MV-4-11 (cell line): Measurements from ENCODE around the gene PFDN2.
A peak's percentile ranks its signal among the peaks of the same experiment; 100 is the strongest.
"Not testable (repeated sequence)": the region's sequence is repeated elsewhere in the genome, so short reads cannot be mapped to it uniquely, and the experiment has no call there.

Source experiments
- DNase-seq: peaks from one replicate; lab custom pipeline; 2025; lab: John Stamatoyannopoulos, UW

PFDN2 gene

DNA sequence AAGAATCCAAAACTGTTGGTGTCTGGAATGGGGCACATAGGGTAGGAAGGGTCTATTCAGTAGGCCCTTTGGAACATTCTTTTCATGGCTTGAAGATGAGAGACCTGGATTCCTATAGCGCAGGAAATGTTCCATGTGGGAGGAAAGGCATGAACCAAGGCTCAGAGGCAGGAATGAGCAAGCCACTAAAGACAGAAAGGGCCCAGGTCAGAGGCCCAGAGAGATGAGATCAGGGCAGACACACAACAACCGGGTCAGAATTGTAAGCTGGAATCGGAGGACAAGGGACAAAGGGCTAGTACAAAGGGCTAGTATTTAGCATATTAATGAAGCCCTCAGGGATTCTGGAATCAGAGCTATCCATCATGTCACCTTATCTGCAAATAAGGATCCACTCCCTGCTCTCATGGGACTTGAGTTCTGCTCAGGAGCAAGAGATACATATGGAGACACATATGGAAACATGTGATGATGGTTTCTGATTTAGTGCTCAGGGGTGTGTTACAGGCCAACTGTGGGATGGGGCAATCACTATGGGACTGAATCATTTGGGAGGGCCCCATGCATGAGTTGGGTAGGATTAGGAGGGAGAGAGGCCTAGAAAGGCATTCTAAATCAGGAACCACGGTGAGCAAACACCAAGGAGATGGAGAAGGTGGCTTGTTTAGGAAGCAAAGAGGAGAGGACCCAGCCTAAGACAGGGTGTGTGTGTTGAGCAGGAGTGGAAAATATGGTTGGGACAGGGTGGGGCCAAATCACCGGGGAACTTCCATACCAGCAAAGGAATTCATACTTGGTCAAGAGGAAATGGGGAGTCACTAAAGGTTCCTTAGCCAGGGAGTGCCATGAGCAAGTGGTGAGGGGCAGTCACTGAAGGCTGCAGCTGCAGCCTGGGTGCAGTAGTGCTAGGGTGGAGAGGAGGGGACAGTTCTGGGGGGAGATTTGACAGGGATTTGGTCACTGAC, 37.1 kb downstream of the PFDN2 start:
- peak; percentile 56 for DNase-seq

DNA sequence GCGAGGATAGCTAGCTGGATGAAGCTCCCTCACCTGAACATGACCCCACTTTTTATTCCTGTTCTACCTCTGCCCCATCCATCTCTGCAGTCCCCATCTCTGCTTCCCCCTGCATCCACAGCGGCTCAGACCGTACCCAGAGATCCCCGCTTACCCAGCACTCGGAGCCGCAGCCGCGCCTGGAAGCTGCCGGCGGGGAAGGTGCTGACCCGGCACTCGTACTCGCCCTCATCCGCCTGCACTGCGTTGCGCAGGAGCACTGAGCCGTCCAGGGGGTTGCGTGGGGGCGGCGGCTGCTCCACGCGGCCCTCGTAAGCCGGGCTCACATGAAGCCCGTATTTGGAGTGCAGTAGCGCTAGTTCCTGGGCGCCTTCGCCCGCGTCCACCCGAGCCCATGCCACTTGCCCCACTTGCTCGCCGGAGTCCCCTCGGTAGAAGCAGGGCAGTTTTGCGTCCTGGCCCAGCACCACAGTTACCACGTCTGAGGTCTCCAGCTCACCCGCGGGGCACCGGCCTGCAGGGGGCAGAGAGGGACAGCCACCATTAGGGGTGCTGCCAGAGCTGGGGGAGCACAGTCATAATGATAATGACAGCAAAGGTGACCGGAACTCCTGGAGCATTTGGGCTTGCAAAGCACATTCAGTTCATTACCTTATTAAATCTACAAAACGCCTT, 38.3 kb downstream of the PFDN2 start:
- no peak for DNase-seq

DNA sequence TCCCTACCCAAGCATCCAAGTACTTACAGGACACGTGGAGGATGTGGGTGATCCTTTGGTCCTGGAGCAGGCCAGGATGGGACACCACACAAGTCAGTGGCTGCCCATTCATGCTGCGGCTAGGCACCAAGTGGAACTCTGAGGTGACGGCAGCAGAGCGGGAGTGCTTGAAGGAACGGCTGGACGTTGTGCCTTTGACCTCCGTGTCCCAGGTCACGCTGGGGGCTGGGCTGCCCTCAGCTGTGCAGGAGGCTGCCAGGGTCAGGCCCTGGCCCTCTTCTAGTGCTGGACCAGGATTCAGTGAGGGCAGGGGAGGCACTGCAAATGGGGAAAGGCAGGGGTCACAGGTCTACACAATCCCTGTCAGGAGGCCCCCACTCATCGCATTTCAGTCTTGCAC, 40.4 kb downstream of the PFDN2 start:
- no peak for DNase-seq

DNA sequence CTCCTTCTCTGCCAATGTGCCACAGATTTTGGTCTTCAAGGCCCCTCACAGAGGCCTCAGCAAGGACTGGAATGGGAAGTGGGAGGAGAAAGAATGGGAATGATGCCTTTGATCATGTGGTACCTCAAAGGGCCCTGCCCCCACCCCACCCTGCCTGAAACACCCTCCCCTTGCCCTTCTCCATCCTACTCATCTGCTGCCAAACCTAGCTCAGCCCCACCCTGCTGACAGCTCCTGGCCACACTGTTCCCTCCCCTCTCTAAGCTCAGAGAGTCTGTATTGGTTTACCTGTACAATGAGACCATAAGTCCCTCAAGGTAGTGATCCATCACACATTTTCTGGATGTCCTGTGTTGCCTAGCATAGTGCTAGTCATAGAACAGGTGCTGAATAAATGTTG, 41.4 kb downstream of the PFDN2 start:
- no peak for DNase-seq

DNA sequence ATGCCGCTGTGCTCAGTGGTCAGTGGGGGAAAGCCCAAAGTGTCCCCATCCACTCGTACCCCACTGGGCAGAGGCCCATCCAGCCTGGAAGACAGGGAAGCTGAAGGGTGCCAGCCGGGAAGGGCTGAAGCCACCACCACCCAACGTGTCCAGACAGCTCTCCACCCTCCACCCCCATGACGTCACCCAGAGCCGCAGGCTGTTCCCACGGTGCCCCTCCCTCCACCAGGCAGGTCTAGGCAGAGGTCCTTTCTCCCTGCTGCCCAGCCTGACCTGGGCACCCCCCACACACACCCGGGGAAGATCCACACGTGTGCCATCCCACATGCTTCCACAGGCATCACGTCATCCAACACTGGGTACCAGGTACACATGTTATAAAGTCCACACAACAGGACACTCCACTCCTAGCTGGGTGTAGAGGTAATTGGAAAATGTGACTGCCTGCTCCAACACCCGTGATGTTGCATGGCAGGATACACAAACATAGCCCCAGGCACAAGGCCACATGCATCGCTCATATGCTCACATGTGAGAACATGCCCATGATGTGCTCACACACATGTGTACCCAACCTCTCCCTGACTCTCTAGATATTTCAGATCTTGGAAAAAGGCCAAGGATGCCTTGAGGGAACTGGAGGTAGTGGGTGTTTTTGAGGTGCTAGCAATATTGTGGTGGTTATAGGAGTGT, 43.0 kb downstream of the PFDN2 start:
- DNase-seq, result no peak

DNA sequence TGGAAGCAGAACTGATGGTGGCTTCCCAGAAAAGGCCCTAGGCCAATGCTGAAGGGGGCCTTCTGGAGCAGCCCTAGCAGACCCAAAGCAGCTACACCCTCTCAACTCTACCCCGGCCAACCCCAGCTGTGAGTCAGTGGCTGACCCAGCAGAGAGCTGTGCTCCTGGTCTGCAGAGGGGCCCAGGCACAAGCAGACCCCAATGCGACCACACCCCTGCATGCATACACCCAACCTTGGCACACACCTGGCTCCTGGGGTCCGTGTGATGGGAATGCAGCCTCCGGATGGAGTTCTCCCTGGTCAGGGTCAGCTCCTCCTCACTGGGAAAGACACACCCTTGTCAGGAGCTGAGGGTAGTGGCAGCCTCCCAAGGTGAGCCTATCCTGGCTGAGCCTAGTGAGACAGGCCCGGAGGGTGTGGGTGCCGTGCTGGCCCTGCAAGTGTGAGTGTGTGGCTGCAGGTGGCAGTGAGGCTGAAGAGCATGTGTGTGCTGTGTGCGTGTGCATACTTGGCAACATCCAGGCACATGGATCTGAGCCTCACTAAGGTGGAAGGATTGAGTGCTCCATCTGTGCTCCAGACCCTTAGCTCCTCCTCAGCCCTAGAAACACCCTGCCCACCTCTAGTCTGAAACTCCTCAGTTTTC, 44.2 kb downstream of the PFDN2 start:
- DNase-seq, result no peak

DNA sequence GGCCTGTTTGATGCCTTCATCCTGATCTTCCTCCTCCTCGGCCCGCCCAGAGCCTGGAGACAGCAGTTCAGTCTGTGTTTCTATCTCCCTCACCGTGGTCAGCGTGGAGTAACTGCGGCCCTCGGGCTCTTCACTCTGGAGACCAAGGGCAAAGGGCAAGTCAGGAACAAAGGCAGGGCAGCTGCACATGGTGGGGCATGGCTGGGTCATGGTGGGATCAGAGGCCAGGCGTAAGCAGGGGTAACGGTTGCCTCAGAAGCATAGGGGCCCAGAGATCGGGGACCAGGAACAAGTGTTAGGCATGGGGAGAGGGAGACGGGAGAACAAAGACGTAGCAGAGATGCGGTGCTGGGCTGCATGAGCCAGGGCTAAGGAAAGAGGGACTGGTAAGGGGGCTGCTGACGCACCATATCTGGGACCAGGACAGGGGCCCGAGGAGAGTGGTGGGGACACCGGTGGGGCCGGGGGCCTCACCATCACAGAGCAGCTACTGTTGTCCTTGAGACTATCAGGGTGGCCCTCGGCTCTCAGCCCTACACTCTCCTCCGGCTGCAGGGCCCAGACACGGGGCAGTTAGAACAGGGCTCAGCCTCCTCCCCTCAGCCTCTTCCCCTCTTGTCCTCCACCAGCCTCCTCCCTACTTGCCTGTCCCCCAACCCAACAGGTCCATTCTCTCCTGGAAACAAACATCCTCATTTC, 44.9 kb downstream of the PFDN2 start:
- no peak for DNase-seq

DNA sequence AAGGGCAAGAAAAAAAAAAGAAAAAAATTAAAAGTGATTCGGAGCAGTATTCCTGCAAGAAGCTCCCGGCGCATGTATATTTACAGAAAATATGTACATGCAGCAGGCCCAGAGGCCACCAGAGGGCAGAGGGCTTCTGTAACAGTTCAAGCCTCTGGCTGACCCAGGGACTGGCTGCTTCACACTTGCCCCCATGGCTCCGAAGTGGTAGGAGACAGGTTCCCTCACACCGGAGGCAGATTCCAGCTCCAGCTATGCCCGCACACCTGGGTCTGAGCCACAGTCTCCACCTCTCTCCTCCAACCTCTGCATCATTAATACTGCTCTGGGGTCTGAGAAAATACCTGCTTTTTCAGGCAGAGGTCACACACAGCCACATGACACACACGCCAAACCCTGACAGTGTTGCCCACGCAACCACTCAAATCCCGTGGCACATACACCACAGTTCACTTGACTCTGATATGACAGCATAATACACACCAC, 45.9 kb downstream of the PFDN2 start:
- peak; percentile 69 for DNase-seq

DNA sequence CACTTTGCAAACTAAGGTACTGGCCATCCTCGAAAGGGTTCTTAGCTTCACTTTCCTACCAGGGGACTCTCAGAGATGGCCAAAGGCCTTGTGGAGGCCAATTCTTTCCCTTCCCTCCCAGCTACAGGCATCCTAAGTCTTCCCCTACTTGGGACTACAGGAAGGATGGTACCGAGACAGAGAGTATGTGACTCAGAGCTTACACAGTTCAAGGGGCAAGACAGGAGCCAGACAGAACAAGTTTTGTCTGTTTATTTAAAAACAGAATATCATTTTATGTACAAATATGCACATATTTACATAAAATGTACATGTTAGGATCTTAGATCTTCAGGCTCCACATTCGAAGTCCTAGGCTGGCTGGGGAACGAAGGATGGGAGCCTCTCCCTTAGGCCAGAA, 47.1 kb downstream of the PFDN2 start:
- DNase-seq, result no peak

DNA sequence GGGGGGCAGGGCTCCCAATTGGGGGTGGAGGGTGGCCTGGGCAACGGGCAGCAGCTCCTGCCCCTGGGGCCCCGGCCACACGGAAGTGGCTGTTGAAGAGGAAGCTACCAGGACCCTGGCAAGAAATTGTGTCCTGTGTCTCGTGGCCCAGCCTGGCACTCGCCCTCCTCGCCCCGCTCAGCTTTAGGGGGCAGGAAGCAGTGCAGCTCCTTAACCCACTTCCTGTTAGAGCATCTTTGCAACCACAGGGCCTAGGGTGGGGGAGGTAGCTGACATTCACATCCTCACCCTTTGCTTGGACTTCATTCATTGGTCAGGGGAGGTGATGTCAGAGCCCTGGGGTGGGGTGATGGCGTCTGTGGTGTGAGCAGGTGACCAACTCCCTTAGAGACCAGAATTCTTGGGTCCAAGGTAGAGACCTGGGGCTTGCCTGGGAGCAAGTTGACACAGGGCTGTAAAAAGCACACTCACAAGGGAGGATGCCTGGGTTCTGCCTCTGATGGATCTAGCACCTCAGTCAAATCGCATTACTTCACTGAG, 48.0 kb downstream of the PFDN2 start, which contains the start of gene ARHGAP30:
TSS of gene ARHGAP30 (minus strand) at position 161 of the 540 bp plus-strand sequence. CDS start 267 bp downstream, outside the sequence.
- peak; percentile 95 for DNase-seq

DNA sequence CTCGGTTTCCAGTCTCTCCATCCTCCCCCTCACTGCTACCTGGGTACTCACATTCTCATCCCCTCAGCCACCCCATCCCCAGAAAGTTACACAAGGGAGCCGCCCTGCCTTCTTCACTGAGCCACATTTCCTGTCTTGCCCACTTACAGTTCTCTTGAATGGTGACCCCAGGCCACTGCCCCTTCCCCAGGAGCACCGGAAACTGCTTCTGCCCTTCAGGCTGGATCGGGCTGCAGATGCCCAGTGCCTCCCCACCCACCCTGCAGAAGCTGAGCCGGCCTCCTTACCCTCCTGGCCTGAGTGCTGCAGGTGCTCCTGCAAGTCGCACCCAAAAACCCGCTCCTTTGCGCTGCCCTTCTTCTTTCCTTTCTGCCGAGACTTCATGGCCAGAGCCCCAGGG, 48.6 kb downstream of the PFDN2 start:
- no peak for DNase-seq

DNA sequence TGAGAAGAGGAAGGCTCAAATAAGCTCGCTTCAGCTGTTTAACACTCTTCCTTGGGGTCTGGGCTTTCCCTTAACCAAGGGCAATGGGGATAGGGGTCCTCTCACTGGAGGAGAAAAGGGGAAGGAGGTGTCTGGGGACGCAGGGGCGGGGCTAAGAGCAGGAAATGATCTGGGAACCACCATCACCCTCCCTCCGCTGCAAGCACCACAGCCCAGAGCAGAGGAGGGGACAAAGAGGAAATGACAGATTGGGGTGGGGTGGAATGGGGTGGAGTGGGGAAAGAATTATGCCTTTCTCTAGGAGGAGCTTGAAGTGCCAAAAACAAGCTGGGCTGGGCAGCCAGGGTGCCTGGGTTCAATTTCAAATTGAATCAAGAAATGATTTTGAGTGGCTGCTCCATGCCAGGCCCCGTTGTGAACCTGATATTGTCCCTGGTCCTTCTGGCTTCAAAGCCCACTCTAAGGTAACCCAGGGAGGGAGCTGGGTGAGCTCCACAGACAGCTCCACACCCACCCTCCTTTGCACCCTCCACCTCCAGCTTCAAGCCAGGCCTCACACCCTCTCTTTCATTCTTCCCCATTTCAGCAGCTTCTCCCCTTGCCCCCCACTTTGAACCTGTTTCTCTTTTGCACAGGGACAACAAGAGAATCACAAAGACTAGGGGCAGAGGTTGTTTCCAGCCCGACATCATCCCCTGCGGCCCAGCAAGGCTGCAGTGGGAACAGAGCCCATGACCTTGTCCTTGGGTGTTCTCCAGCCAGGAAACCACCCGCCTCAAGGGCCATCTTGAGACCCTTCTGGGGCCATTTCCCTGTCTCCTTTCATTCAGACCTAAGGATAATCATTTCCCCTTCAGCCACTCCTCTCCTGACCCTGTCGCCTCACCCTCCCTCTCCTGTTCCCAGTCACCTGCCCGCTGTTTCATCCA, 49.3 kb downstream of the PFDN2 start:
- peak; percentile 94 for DNase-seq

DNA sequence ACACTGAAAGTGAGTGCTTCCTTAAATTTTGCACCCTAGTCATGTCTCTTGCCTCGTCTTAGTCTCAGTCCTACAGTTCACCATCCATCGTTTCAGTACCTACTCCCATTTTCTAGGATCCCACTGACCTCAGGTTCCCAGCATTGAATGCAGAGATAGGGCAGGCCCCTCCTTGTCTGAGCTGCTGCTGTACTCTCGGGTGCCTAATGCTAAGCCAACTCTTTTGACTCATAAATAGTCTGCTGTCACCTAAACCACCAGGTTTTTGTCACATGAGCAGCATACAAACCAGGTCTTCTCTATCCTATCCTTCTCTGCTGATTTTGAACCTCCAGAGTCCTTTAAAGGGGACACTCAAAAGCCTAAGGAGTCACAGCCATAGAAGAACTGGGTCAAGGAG, 51.1 kb downstream of the PFDN2 start:
- no peak for DNase-seq

DNA sequence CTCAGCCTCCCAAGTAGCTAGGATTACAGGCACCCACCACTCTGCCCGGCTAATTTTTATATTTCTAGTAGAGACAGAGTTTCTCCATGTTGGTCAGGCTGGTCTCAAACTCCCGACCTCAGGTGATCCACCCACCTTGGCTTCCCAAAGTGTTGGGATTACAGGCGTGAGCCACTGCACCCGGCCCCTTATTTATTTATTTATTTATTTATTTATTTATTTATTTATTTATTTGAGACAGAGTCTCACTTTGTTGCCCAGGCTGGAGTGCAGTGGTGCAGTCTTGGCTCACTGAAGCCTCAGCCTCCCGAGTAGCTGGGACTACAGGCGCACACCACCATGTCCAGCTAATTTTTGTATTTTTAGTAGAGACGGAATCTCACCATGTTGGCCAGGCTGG, 52.2 kb downstream of the PFDN2 start:
- DNase-seq, result not testable (repeated sequence)

DNA sequence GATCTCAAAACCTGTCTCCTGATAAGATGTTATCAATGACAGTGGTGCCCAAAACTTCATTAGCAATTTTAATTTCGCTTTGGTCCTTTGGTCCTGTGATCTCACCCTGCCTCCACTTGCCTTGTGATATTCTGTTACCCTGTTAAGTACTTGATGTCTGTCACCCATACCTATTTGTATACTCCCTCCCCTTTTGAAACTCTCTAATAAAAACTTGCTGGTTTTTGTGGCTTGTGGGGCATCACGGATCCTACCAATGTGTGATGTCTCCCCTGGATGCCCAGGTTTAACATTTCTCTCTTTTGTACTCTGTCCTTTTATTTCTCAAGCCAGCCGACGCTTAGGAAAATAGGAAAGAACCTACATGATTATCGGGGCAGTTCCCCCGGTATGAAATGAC, 53.9 kb downstream of the PFDN2 start:
- DNase-seq, result not testable (repeated sequence)

DNA sequence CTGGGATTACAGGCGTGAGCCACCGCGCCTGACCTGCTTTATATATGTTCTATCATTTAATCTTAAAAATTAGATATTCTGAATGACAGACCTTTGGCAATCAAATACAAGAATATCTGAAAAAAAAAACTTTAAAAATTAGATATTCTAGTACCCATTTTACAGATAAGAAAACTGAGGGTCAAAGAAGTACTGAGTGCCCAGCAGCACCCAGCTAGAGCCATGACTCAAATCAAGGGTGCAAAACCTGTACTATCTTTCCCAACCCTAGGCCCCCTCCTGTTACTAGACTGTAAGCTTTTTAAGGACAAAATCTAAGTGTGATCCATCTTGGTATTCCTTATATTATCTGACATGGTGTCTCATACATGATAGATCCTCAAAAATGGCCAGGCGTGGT, 56.4 kb downstream of the PFDN2 start:
- DNase-seq, result no peak

DNA sequence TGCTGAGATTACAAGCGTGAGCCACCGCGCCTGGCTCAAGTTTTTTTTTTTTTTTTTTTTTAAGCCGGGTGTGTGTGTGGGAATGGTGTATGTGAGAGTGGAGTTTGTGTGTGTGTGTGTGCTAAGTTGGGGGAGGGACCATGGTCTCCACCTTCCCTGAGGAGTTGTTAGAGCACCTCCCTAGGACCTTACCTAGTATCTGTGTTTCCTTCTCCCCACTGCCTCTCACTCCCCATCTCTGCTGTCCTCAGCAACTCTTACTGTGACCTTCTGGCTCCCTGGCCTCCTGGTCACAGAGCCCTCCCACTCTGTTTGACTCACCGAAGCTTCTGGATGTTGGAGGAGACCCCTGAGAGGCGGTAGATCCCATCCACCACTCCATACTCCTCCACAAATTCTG, 58.5 kb downstream of the PFDN2 start:
- DNase-seq, result no peak

DNA sequence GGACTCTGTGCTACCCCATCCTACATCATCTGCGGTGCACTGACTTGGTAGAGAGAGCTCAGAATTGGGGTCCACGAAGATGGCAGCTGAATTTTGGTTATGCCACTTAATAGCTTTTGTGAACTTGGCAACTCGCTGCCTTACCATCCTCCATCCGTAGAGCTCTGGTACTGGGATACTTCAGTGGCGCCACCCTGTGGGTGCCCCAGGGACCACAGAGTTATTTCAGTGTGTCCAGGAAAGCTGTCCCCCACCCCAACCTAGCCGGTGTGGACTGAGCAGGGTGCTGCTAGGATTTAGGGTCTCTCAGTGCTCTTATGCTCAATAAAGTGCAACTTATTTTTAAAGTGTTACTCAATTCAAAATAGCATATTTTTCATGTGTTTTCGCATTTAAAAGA, 63.0 kb downstream of the PFDN2 start:
- DNase-seq, result no peak

DNA sequence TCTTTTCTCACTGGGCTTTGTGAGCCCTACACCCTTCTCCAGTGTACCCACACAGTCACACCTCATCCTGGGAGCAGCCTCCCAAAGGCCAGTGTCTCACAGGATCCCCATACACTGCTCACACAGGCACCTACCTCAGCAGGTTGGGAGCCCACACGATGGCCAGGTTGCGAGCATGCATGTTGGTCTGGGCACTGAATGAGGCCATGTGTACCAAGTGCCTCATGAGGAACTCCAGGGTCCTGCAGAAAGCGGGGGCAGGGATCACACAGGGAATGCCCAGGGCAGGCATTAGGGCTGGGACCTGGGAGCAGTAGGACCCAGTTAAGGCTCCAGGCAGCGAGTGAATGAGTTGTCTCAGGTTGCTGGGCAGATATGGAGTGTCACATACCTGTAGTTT, 63.6 kb downstream of the PFDN2 start:
- DNase-seq, result no peak

DNA sequence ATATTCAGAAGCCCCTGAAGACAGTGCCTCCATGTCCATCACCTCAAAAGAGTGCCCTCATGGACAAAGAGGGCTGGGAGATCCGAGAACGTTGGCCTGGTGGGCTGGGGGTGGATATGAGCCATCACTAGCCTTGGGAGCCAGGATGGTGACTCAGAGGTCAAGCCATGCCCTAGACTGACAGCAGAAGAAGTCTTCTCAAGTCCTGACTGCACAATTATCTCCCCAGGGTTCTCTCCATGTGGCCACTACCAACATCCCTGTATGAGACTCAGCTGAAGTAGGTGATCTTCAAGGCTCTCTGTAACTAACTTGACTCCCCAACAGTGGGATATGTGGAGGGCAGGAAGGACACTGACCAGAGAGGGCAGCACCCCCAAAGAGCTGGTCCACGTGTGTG, 64.9 kb downstream of the PFDN2 start:
- DNase-seq, result no peak
